Suprapubic skin (tissue), 4 donors: Measurements from ENCODE around the gene CAPN10. TPM values are rescaled to one million over a fixed set of nuclear protein-coding genes. Genes with fewer than 3 reads are reported as not detected.

ENCODE experiments used
- DNase-seq, 2 donors: peaks; one replicate each; pipeline ENCODE4 v3.0.0-alpha.2; 2019; ENCODE audit warnings: low spot score in 2 of 2
- H3K27ac ChIP-seq: fragments of 200-600 bp; sonication (generic); one replicate; pipeline ENCODE4 v1.5.1; 2019
- H3K27me3 ChIP-seq: fragments of 200-600 bp; sonication (generic); one replicate; pipeline ENCODE4 v1.5.1; 2019
- H3K36me3 ChIP-seq: fragments of 200-600 bp; sonication (generic); one replicate; pipeline ENCODE4 v1.5.1; 2019
- H3K4me1 ChIP-seq: fragments of 200-600 bp; sonication (generic); one replicate; pipeline ENCODE4 v1.5.1; 2019
- H3K4me3 ChIP-seq: fragments of 200-600 bp; sonication (generic); one replicate; pipeline ENCODE4 v1.5.1; 2019; ENCODE audit warnings: mild to moderate bottlenecking
- H3K9me3 ChIP-seq: fragments of 200-600 bp; sonication (generic); one replicate; pipeline ENCODE4 v1.5.1; 2019
- EP300 ChIP-seq: sonication (generic); formaldehyde crosslinking; IDR thresholded peaks from one replicate; pipeline ENCODE4 v1.6.1; 2017; ENCODE audit warnings: antibody characterized with exemption
- POLR2A ChIP-seq, 2 donors: fragments of 450-650 bp; IDR thresholded peaks; one replicate each; pipeline ENCODE4 v1.6.1; 2017; ENCODE audit warnings: antibody characterized with exemption in 2 of 2, mild to moderate bottlenecking in 2 of 2, moderate library complexity in 2 of 2
- POLR2AphosphoS5 ChIP-seq, 3 donors: sonication (generic); formaldehyde crosslinking; IDR thresholded peaks; one replicate each; pipeline ENCODE4 v1.6.1; 2017; ENCODE audit warnings: antibody characterized with exemption in 3 of 3
- WGBS: methylation state at CpG from one replicate; pipeline ENCODE4 v1.1.5; 2018; 5-methylcytosine and 5-hydroxymethylcytosine counted together
- total RNA-seq, 4 donors: library from RNA; depleted of rRNA; stranded (reverse); fragments of >200 nt; gene quantifications; one replicate each; pipeline ENCODE4 v1.1.0, GENCODE V29; 2016
- TF ChIP-seq, protein P1 (sequence below), 2 donors: fragments of 200-600 bp in 1 of 2; fragments of 450-650 bp in 1 of 2; sonication (generic) in 1 of 2; IDR thresholded peaks; one replicate each; pipeline ENCODE4 v1.5.1; 2016 to 2019; ENCODE audit warnings: antibody characterized with exemption in 2 of 2, mild to moderate bottlenecking in 1 of 2, moderate library complexity in 1 of 2

The CAPN10 gene
- total RNA-seq, 4 donors from 2014 or later = 31.3 to 73.6 (median 37.9) TPM

DNA sequence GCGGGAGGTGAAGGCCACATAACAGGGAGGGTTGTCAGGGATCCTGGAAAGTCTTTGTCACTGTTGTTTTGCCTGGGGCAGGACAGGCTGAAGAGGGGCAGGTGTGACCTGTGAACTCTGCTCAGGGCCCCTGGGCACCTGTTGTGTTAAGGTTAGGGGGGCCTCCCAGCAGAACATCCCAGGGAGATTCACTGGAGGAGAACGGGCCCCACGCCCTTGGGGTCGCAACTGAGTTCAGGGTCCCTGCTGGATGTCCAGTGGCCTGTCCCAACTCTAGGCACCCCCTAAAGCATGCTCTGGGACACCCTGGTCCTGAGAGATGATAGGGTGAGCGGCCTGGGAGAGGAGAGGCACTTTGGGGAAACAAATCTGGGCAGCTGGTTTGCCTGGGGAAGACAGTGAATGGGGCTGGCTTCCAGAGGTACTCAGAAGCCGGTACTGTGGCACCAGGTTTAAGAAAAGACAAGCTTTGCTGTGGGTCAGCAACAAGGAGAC is 61.7 kb downstream of the CAPN10 start:
- TF ChIP-seq, protein P1, sequence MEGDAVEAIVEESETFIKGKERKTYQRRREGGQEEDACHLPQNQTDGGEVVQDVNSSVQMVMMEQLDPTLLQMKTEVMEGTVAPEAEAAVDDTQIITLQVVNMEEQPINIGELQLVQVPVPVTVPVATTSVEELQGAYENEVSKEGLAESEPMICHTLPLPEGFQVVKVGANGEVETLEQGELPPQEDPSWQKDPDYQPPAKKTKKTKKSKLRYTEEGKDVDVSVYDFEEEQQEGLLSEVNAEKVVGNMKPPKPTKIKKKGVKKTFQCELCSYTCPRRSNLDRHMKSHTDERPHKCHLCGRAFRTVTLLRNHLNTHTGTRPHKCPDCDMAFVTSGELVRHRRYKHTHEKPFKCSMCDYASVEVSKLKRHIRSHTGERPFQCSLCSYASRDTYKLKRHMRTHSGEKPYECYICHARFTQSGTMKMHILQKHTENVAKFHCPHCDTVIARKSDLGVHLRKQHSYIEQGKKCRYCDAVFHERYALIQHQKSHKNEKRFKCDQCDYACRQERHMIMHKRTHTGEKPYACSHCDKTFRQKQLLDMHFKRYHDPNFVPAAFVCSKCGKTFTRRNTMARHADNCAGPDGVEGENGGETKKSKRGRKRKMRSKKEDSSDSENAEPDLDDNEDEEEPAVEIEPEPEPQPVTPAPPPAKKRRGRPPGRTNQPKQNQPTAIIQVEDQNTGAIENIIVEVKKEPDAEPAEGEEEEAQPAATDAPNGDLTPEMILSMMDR (IDR thresholded peaks at IDR 0.05) = no peak
- no peak for TF ChIP-seq POLR2A (IDR thresholded peaks at IDR 0.05)
- no peak for TF ChIP-seq EP300
- no peak for TF ChIP-seq POLR2AphosphoS5 (IDR thresholded peaks at IDR 0.05)
- no peak for DNase-seq
- 65% methylated on average over 4 of the region's 6 CpGs for WGBS
- no peaks in the 10 kb centered on the region for H3K4me1 ChIP-seq
- H3K36me3 ChIP-seq = no peaks in the 10 kb centered on the region
- H3K9me3 ChIP-seq = no peaks in the 10 kb centered on the region
- no peak overlapping the region for H3K4me3 ChIP-seq
- no peak overlapping the region for H3K27ac ChIP-seq
- H3K27me3 ChIP-seq = peaks cover 90% of the 10 kb centered on the region

Other genes starting within 250 kb of the CAPN10 start
- 100 to 1,000 TPM; 130 to 164 (median 145) TPM for gene GPC1, start 151.1 kb upstream of the CAPN10 start, total RNA-seq
- gene ANKMY1, start 28.7 kb upstream of the CAPN10 start, total RNA-seq = 10 to 100 TPM; 12.2 to 52.1 (median 23.0) TPM
- 10 to 100 TPM in 1 of 4 donors, 1 to 10 TPM in 3; 6.3 to 10.4 (median 8.3) TPM for gene DUSP28, start 26.4 kb upstream of the CAPN10 start, total RNA-seq
- 100 to 1,000 TPM in 1 of 4 donors, 10 to 100 TPM in 3; 70.8 to 104 (median 72.6) TPM for gene RNPEPL1, start 18.2 kb upstream of the CAPN10 start, total RNA-seq
- gene GPR35, start 38.7 kb downstream of the CAPN10 start, total RNA-seq = 1 to 10 TPM; 1.4 to 7.5 (median 2.5) TPM
- not detected for gene AQP12B, start 96.2 kb downstream of the CAPN10 start, total RNA-seq
- gene AQP12A, start 105.1 kb downstream of the CAPN10 start, total RNA-seq = not detected
- 10 to 100 TPM in 1 of 4 donors, 1 to 10 TPM in 3; 2.9 to 15.9 (median 3.2) TPM for gene KIF1A, start 233.5 kb downstream of the CAPN10 start, total RNA-seq